K562 (cell line): ENCODE results near the gene PERP. TPM values are rescaled to one million over a fixed set of nuclear protein-coding genes. Genes with fewer than 3 reads are reported as not detected.

ENCODE experiments used
- ARID3A ChIP-seq: IDR thresholded peaks from 2 replicates; pipeline ENCODE4 v1.6.1; 2012; ENCODE audit warnings: low read depth, low read length, improper control_type of control experiment, borderline replicate concordance
- CC2D1A ChIP-seq: fragments of 450-650 bp; IDR thresholded peaks from 2 replicates; pipeline ENCODE4 v1.6.1; 2017; ENCODE audit warnings: mild to moderate bottlenecking
- CREM ChIP-seq: IDR thresholded peaks from 2 replicates; pipeline ENCODE4 v1.6.1; 2014; ENCODE audit warnings: antibody characterized with exemption, low read depth
- CXXC5 ChIP-seq: fragments of 250-450 bp; sonication (Bioruptor Pico); IDR thresholded peaks from 2 replicates; pipeline ENCODE4 v1.8.0; 2022; ENCODE audit warnings: inconsistent platforms, mild to moderate bottlenecking, moderate library complexity
- DEAF1 ChIP-seq: fragments of 450-650 bp; formaldehyde crosslinking; IDR thresholded peaks from 2 replicates; pipeline ENCODE4 v1.4.0; 2020; ENCODE audit warnings: mild to moderate bottlenecking, moderate library complexity
- MAFF ChIP-seq: IDR thresholded peaks from 2 replicates; pipeline ENCODE4 v1.6.1; 2012; ENCODE audit warnings: low read length, improper control_type of control experiment
- MAFG ChIP-seq: fragments of 450-650 bp; conservative IDR thresholded peaks from 2 replicates; pipeline ENCODE4 v1.6.1; 2016; ENCODE audit warnings: missing genetic modification characterization, missing compliant biosample characterization
- MLX ChIP-seq, 2 experiments: fragments of 450-650 bp in 1 of 2; sonication (generic) in 1 of 2; formaldehyde crosslinking; conservative IDR thresholded peaks; 2 replicates each; pipeline versions ENCODE4 v1.4.0 to v1.8.1; 2020 to 2022; ENCODE audit warnings: mild to moderate bottlenecking in 1 of 2, missing genetic modification reagents in 1 of 2
- RAD21 ChIP-seq, 2 experiments: fragments of 250-450 bp in 1 of 2; fragments of 450-650 bp in 1 of 2; sonication (Bioruptor Pico) in 1 of 2; formaldehyde crosslinking in 1 of 2; IDR thresholded peaks in 1 of 2; conservative IDR thresholded peaks in 1 of 2; 2 replicates each; pipeline versions ENCODE4 v1.4.0 to v1.8.0; 2020 to 2022; ENCODE audit warnings: mild to moderate bottlenecking in 2 of 2, moderate library complexity in 1 of 2
- STAG1 ChIP-seq: sonication (generic); formaldehyde crosslinking; IDR thresholded peaks from 2 replicates; pipeline ENCODE4 v1.5.0; 2020; ENCODE audit warnings: missing genetic modification reagents, borderline replicate concordance
- TCF7L2 ChIP-seq: fragments of 150-350 bp; IDR thresholded peaks from 2 replicates; pipeline ENCODE4 v1.6.1; 2016; ENCODE audit warnings: low read depth, mild to moderate bottlenecking, low read length, moderate library complexity
- XRCC4 ChIP-seq: IDR thresholded peaks from one replicate; pipeline ENCODE4 v1.6.1; 2011; ENCODE audit not compliant: insufficient read depth, insufficient read length; ENCODE audit errors: extremely low read depth
- YY1 ChIP-seq, 3 experiments: IDR thresholded peaks; 2 replicates each; pipeline ENCODE4 v1.6.1; 2011; ENCODE audit warnings: low read length in 2 of 3, mild to moderate bottlenecking in 2 of 3, moderate library complexity in 2 of 3, borderline replicate concordance in 1 of 3, control low read depth in 1 of 3, low read depth in 1 of 3; ENCODE audit not compliant: insufficient read depth in 3 of 3, insufficient replicate concordance in 2 of 3, control insufficient read depth in 1 of 3, insufficient read length in 1 of 3; ENCODE audit errors: extremely low read depth in 1 of 3
- ZNF316 ChIP-seq: fragments of 450-650 bp; IDR thresholded peaks from 2 replicates; pipeline ENCODE4 v1.6.1; 2016
- ZNF384 ChIP-seq: IDR thresholded peaks from 2 replicates; pipeline ENCODE4 v1.6.1; 2012; ENCODE audit warnings: low read depth, low read length, improper control_type of control experiment
- polyA plus RNA-seq, 8 experiments: library from polyadenylated mRNA; depleted of rRNA in 4 of 8; stranded (reverse) in 5 of 8; unstranded in 3 of 8; fragments of >200 nt; fragmentation: Nextera tagmentation in 2 of 8; fragmentation: Illumina TruSeq in 1 of 8; extraction: Ambion mirVana in 2 of 8; extraction: Trizol in 1 of 8; gene quantifications; 2 replicates each; pipeline versions ENCODE4 v1.2.1 to v1.2.3, GENCODE V29; 2011 to 2014; ENCODE audit warnings: inconsistent platforms in 1 of 8, missing spikeins in 1 of 8
- total RNA-seq, 7 experiments: library from RNA; depleted of rRNA in 6 of 7; stranded (reverse); fragments of >200 nt in 6 of 7; fragmentation: Illumina TruSeq in 2 of 7; extraction: Trizol in 2 of 7; gene quantifications; 2 replicates each; pipeline versions ENCODE4 v1.2.1 to v1.2.3, GENCODE V29; 2011 to 2021; ENCODE audit warnings: low replicate concordance in 1 of 7

PERP gene
- total and polyA plus RNA-seq, 9 of the 15 experiments (the other 6 are each of a cell fraction or from before 2014, with no cell fraction given) = 0.01 to 0.27 (median 0.05) TPM; not detected in 2

GRCh38 chr6:138115877-138116660, 8.8 kb upstream of the PERP start (continued):
- TF ChIP-seq ARID3A (peak; percentile 8; the same call in 1 of the 2 replicates), DEAF1 (CRISPR knock-in tag) (peak; percentile 87), RAD21 (CRISPR knock-in tag; conservative IDR thresholded peaks at IDR 0.05 in 1 of 2, IDR thresholded peaks at IDR 0.05 in 1 of 2) (peak; percentile 94 to 96), YY1 (IDR thresholded peaks at IDR 0.05; ENCODE audit: borderline replicate concordance in 1 of 3, control insufficient read depth in 1 of 3, extremely low read depth in 1 of 3, insufficient read depth in 3 of 3, insufficient read length in 1 of 3, insufficient replicate concordance in 2 of 3, low read depth in 1 of 3, low read length in 2 of 3) (peak in 1 of 3 experiments; percentile 42), ZNF316 (peak; percentile 5; the same call in 1 of the 2 replicates), ZNF384 (peak; percentile 47; the same call in 1 of the 2 replicates), TCF7L2 (no peak), CREM (peak; percentile 43; the same call in 1 of the 2 replicates), MLX (CRISPR knock-in tag; conservative IDR thresholded peaks at IDR 0.05) (no peak), STAG1 (CRISPR knock-in tag) (peak; percentile 65), CXXC5 (CRISPR knock-in tag) (peak; percentile 25; the same call in 1 of the 2 replicates), MAFG (peak; percentile 24; the same call in 1 of the 2 replicates), XRCC4 (no peak), CC2D1A (peak; percentile 69; the same call in 1 of the 2 replicates), MAFF (peak; percentile 1; the same call in 1 of the 2 replicates)
